ENCODE data around the gene FPR3.

Gene FPR3

DNA sequence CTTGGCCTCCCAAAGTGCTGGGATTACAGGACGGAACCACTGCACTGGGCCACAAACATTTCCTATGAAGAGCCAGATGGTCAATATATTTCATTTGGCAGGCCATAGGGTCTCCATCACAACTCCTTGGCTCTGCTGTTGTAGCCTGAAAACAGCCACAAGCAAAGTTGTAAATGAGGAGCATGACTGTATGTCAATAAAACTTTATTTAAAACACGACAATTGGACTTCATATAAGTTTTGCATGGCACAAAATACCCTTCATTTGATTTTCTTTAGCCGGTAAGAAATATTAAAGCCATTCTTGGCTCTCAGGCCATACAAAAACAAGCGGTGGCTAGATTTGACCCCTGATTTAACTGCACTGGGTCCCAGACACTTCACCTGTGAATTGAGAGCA is 40.2 kb upstream of the FPR3 start:
- DNase-seq (ENCODE audit: low read depth): no peak
- TF ChIP-seq CTCF (conservative IDR thresholded peaks at IDR 0.05; ENCODE audit: control insufficient read depth, insufficient read depth, low read depth, low read length): no peak
- no peak overlapping the region for H3K4me3 ChIP-seq (ENCODE audit: control insufficient read depth, low read depth, low read length)

DNA sequence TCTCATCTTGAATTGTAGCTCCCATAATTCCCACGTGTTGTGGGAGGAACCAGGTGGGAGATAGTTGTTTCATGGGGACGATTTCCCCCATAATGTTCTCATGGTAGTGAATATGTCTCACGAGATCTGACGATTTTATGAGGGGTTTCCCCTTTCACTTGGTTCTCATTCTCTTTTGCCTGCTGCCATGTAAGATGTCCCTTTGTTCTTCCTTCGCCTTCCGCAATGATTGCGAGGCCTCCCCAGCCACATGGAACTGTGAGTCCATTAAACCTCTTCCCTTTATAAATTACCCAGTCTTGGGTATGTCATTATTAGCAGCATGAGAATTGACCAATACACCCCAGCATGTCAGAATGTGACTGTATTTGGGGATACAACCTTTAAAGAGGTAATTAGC is 39.4 kb upstream of the FPR3 start:
- H3K4me3 ChIP-seq (ENCODE audit: control insufficient read depth, low read depth, low read length): no peak overlapping the region
- TF ChIP-seq CTCF (conservative IDR thresholded peaks at IDR 0.05; ENCODE audit: control insufficient read depth, insufficient read depth, low read depth, low read length): no peak
- DNase-seq (ENCODE audit: low read depth): no peak

- TF ChIP-seq CTCF (conservative IDR thresholded peaks at IDR 0.05; ENCODE audit: control insufficient read depth, insufficient read depth, low read depth, low read length): no peak
- no peak for DNase-seq (ENCODE audit: low read depth)
- no peak within 1 kb of the TSS for H3K4me3 ChIP-seq (ENCODE audit: control insufficient read depth, low read depth, low read length)
Observed at GRCh38 chr19:51760697-51761356, 34.1 kb upstream of the FPR3 start, which contains the start of gene FPR2. TSS of gene FPR2 (plus strand) at chr19:51761180. CDS start at chr19:51768659, 7,479 bp downstream.

DNA sequence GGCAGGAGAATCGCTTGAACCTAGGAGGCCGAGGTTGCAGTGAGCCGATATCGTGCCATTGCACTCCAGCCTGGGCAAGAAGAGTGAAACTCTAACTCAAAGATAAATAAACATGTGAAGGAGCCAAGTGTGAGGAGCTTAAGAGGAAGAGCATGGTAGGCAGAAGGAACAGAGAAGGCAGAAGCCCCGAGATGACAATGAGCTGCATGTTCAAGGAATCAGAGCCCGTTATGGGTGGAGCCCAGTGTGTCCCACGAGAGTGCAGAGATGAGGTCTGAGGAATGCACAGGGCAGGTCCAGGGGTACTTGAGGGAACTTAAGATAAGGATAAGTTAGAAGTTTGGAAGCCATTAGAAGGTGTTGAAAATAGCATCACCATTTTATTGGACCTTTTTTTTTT is 33.3 kb upstream of the FPR3 start:
- H3K4me3 ChIP-seq (ENCODE audit: control insufficient read depth, low read depth, low read length): no peak overlapping the region
- TF ChIP-seq CTCF (conservative IDR thresholded peaks at IDR 0.05; ENCODE audit: control insufficient read depth, insufficient read depth, low read depth, low read length): no peak
- no peak for DNase-seq (ENCODE audit: low read depth)

DNA sequence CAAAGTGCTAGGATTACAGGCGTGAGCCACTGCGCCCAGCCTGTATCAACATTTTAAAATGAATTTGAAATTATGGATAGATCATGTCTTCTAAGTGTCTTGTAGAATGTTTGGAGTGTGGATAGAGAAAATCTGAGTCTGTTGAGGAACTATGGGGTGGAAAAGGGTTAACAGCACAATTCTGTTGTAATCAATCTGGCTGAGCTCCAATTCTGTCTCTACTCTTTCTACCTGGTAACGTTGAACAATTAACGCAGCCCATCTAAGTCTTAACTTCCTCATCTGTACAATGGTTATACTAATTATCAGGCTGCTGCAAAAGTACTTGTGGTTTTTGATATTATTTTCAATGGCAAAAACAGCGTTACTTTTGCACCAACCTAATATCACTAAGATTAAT is 29.9 kb upstream of the FPR3 start:
- TF ChIP-seq CTCF (conservative IDR thresholded peaks at IDR 0.05; ENCODE audit: control insufficient read depth, insufficient read depth, low read depth, low read length): no peak
- no peak overlapping the region for H3K4me3 ChIP-seq (ENCODE audit: control insufficient read depth, low read depth, low read length)
- DNase-seq (ENCODE audit: low read depth): no peak

- DNase-seq (ENCODE audit: low read depth): no peak
- TF ChIP-seq CTCF (conservative IDR thresholded peaks at IDR 0.05; ENCODE audit: control insufficient read depth, insufficient read depth, low read depth, low read length): no peak
- H3K4me3 ChIP-seq (ENCODE audit: control insufficient read depth, low read depth, low read length): no peak overlapping the region
Observed at GRCh38 chr19:51766461-51766860, 28.5 kb upstream of the FPR3 start.

Data from fibroblast of mammary gland (primary cell).